Heart right ventricle (tissue), 16 donors: ENCODE data around the gene FRK. TPM values are rescaled to one million over a fixed set of nuclear protein-coding genes. Genes with fewer than 3 reads are reported as not detected.

ENCODE experiments used
- ATAC-seq, 8 donors: fragments of 200-7000 bp; cut with Tn5 transposase; one replicate each; pipeline ENCODE4 v1.9.1; 2020; ENCODE audit warnings: mild to moderate bottlenecking in 8 of 8, moderate library complexity in 8 of 8, moderate number of reproducible peaks in 1 of 8
- DNase-seq, 2 donors: peaks; one replicate each; pipeline ENCODE4 v3.0.0-alpha.2; 2020
- H3K27ac ChIP-seq, 10 donors: fragments of 200-600 bp; sonication (generic) in 2 of 10; one replicate each; pipeline versions ENCODE4 v1.5.0 to v1.8.0; 2020 to 2022; ENCODE audit warnings: mild to moderate bottlenecking in 3 of 10
- H3K27me3 ChIP-seq, 7 donors: fragments of 200-600 bp; one replicate each; pipeline ENCODE4 v1.8.0; 2021 to 2022; ENCODE audit warnings: mild to moderate bottlenecking in 2 of 7
- H3K36me3 ChIP-seq, 9 donors: fragments of 200-600 bp; sonication (generic) in 1 of 9; one replicate each; pipeline versions ENCODE4 v1.5.0 to v1.8.0; 2020 to 2022; ENCODE audit warnings: mild to moderate bottlenecking in 2 of 9
- H3K4me1 ChIP-seq, 9 donors: fragments of 200-600 bp; sonication (generic) in 1 of 9; one replicate each; pipeline versions ENCODE4 v1.5.0 to v1.8.0; 2020 to 2022; ENCODE audit warnings: mild to moderate bottlenecking in 4 of 9
- H3K4me3 ChIP-seq, 10 donors: fragments of 200-600 bp; sonication (generic) in 2 of 10; one replicate each; pipeline versions ENCODE4 v1.5.0 to v1.8.0; 2020 to 2022; ENCODE audit warnings: mild to moderate bottlenecking in 7 of 10, moderate library complexity in 2 of 10
- H3K9me3 ChIP-seq, 11 donors: fragments of 200-600 bp in 10 of 11; sonication (generic) in 2 of 11; one replicate each; pipeline versions ENCODE4 v1.5.0 to v1.8.0; 2013 to 2022; ENCODE audit warnings: mild to moderate bottlenecking in 2 of 11, control low read depth in 1 of 11, moderate library complexity in 1 of 11
- CTCF ChIP-seq, 9 donors: fragments of 200-600 bp; sonication (generic) in 2 of 9; IDR thresholded peaks; one replicate each; pipeline versions ENCODE4 v1.5.0 to v1.8.0; 2021 to 2022; ENCODE audit warnings: antibody characterized with exemption in 9 of 9, mild to moderate bottlenecking in 5 of 9, moderate library complexity in 1 of 9
- WGBS, 2 donors: extraction: QIAGEN DNeasy Blood & Tissue Kit; methylation state at CpG; one replicate each; pipeline ENCODE4 v1.1.7; 2013; ENCODE audit warnings: inconsistent platforms in 1 of 2; 5-methylcytosine and 5-hydroxymethylcytosine counted together
- intact Hi-C, 10 donors: fragments of 100-400 bp; cut with DNase I; formaldehyde crosslinking; loops; one replicate each; pipeline versions ENCODE4 v1.11.1 to v1.14.2; 2022
- polyA plus RNA-seq, 2 donors: library from polyadenylated mRNA; stranded (reverse); fragments of 200-250 nt; gene quantifications; one replicate each; pipeline ENCODE4 v1.2.3, GENCODE V29; 2013
- total RNA-seq, 10 donors: library from RNA; stranded (reverse); fragmentation: NEBNext Ultra II Directional in 3 of 10; extraction: Animal tissue kit (Norgen Biotek cat#: 25700) in 3 of 10; gene quantifications; one replicate each; pipeline versions ENCODE4 v1.2.1 to v1.2.4, GENCODE V29; 2021 to 2023
- donor health status: Arrhythmogenic right ventricular cardiomyopathy.
- donor health status: ischemic (EF 13 %, LVEDD 7.1; RV severe dilation, severe dysfunction).
- donor health status: healthy with polysubstance abuse.
- donor health status: DM: no; HTN: yes; CAD: no.
- donor health status: DM: no; HTN: no; CAD: no.
- donor health status: ischemic (EF 25% LVEDD 6.9; RV normal size, moderate dysfunction).
- donor health status: ischemic (EF 25% LVEDD 5.7; RV mildly dilated, moderate dysfunction).
- donor health status: healthy.
- donor health status: DM: yes; HTN: yes; CAD: no.
- donor health status: Ischemic cardiomyopathy.
- donor health status: ischemic (EF 35%, LVEDD 5.7; RV mildly dilated, moderate dysfunction).
- donor health status: nonischemic (EF 11% LVEDD 7.7; RV severe dilation, severe dysfunction).
- donor health status: DM: yes; HTN: yes; CAD: no.
- donor health status: PGD.
- donor health status: ischemic (EF 29% LVEDD 5.4; RV normal size, mild dysfunction).
- donor health status: nonischemic (EF 23%, LVEDD 6.1; RV moderate dilation, normal function).

Gene FRK
- total and polyA plus RNA-seq, 12 donors, result 0.61 to 10.6 (median 6.6) TPM

- Histone ChIP-seq H3K4me1 (no peaks in the 10 kb centered on the region), H3K27me3 (no peaks in the 10 kb centered on the region), H3K9me3 (no peaks in the 10 kb centered on the region), H3K27ac (no peak overlapping the region), H3K4me3 (no peak overlapping the region), H3K36me3 (no peaks in the 10 kb centered on the region)
- no peak for ATAC-seq
- intact Hi-C loops, result no loop called here
- DNase-seq, result no peak
- WGBS, 2 donors, result 91 to 95% methylated on average over 2 of the region's 2 CpGs
- TF ChIP-seq CTCF (IDR thresholded peaks at IDR 0.05), result no peak
These were observed 78.2 kb downstream of the FRK start for GRCh38 chr6:115982453-115982852.

- no peak for TF ChIP-seq CTCF (IDR thresholded peaks at IDR 0.05)
- no peaks in the 10 kb centered on the region for H3K36me3 ChIP-seq
- WGBS, 2 donors, result 43 to 49% methylated on average over 2 of the region's 2 CpGs
- H3K4me1 ChIP-seq, result no peaks in the 10 kb centered on the region
- H3K4me3 ChIP-seq, result no peak overlapping the region
- H3K9me3 ChIP-seq, result no peaks in the 10 kb centered on the region
- no peaks in the 10 kb centered on the region for H3K27me3 ChIP-seq
- ATAC-seq (no peak), DNase-seq (no peak)
- H3K27ac ChIP-seq, result no peak overlapping the region
- intact Hi-C loops, result no loop called here
These were observed 83.5 kb downstream of the FRK start for GRCh38 chr6:115977220-115977619.

GRCh38 chr6:115976321-115976870, 84.3 kb downstream of the FRK start:
- WGBS, 2 donors, result 91 to 95% methylated on average over 2 of the region's 2 CpGs
- intact Hi-C loops, result no loop called here
- no peak for TF ChIP-seq CTCF (IDR thresholded peaks at IDR 0.05)
- no peaks in the 10 kb centered on the region for H3K36me3 ChIP-seq
- H3K4me1 ChIP-seq, result peaks cover 0 to 5% (median 0%) of the 10 kb centered on the region in 9 donors
- no peak for DNase-seq
- H3K27ac ChIP-seq, result no peak overlapping the region
- H3K4me3 ChIP-seq, result no peak overlapping the region
- ATAC-seq, result no peak
- no peaks in the 10 kb centered on the region for H3K9me3 ChIP-seq
- H3K27me3 ChIP-seq, result no peaks in the 10 kb centered on the region

GRCh38 chr6:115972679-115973078, 88.0 kb downstream of the FRK start:
- intact Hi-C loops, result no loop called here
- no peak overlapping the region for H3K4me3 ChIP-seq
- H3K9me3 ChIP-seq, result no peaks in the 10 kb centered on the region
- no peak overlapping the region for H3K27ac ChIP-seq
- no peak for DNase-seq
- peaks cover 0 to 21% (median 12%) of the 10 kb centered on the region in 9 donors for H3K4me1 ChIP-seq
- peak in 1 of 9 donors; percentile 29 for TF ChIP-seq CTCF (IDR thresholded peaks at IDR 0.05)
- ATAC-seq, result no peak
- H3K36me3 ChIP-seq, result no peaks in the 10 kb centered on the region
- no peaks in the 10 kb centered on the region for H3K27me3 ChIP-seq
- 80 to 83% methylated on average over 2 of the region's 2 CpGs for WGBS, 2 donors
